Measurements from ENCODE around the gene ITIH3. TPM values are rescaled to one million over a fixed set of nuclear protein-coding genes. Genes with fewer than 3 reads are reported as not detected.

The ITIH3 gene
- total RNA-seq, 1 donor from 2014 or later, result 0.16 TPM

DNA sequence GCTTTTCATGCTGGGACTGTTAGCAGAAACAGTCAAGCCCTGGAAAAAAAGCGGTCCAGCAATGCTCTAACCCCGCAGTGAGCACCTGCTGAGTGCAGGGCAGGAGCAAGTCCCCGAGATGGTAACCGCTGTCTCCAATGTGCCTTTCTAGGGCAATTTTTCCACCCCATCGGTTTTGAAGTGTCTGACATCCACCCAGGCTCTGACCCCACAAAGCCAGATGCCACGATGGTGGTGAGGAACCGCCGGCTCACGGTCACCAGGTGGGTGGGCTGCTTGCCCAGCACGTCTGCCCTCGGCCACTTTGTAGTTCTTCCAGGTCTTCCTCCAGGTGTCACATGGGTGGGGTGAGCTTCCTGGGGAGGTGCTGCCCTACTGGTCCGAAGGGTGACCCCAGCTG, 3.2 kb upstream of the ITIH3 start:
- FAIRE-seq, result no peak

GRCh38 chr3:52791928-52792327, 2.7 kb upstream of the ITIH3 start:
- no peak for TF ChIP-seq CTCF (IDR thresholded peaks at IDR 0.05; ENCODE audit: insufficient read depth, low read depth, low read length)
- no peak for TF ChIP-seq EZH2 (IDR thresholded peaks at IDR 0.05; ENCODE audit: insufficient read depth, low read length)
- no peak overlapping the region for H3K27ac Mint-ChIP-seq (ENCODE audit: unreplicated experiment)
- Histone ChIP-seq H2AFZ (ENCODE audit: low read depth, low read length) (no peak overlapping the region), H3K4me2 (ENCODE audit: low read length) (no peak overlapping the region), H3K79me2 (ENCODE audit: insufficient read depth, low read length) (no peaks in the 10 kb centered on the region), H3K27ac (ENCODE audit: low read depth, low read length) (no peak overlapping the region), H3K9ac (ENCODE audit: low read length) (no peak overlapping the region), H3K36me3 (ENCODE audit: insufficient read depth, low read length) (no peaks in the 10 kb centered on the region), H3K4me3 (ENCODE audit: insufficient read depth, low read depth, low read length) (no peak overlapping the region), H3K9me3 (ENCODE audit: insufficient read depth, low read depth, low read length) (no peaks in the 10 kb centered on the region), H3K27me3 (ENCODE audit: insufficient read depth, low read length) (no peaks in the 10 kb centered on the region), H4K20me1 (ENCODE audit: insufficient read depth, low read length) (no peaks in the 10 kb centered on the region), H3K4me1 (ENCODE audit: insufficient read depth, low read length) (no peaks in the 10 kb centered on the region)
- peaks cover 3% of the 10 kb centered on the region for H3K9me3 Mint-ChIP-seq (ENCODE audit: unreplicated experiment)
- no peak overlapping the region for H3K4me3 Mint-ChIP-seq (ENCODE audit: unreplicated experiment)
- peaks cover 5% of the 10 kb centered on the region for H3K4me1 Mint-ChIP-seq (ENCODE audit: low read depth, unreplicated experiment)
- peaks cover 36% of the 10 kb centered on the region for H3K27me3 Mint-ChIP-seq (ENCODE audit: low read depth, unreplicated experiment)
- H3K36me3 Mint-ChIP-seq (ENCODE audit: low read depth, unreplicated experiment), result no peaks in the 10 kb centered on the region
- FAIRE-seq (no peak), DNase-seq (ENCODE audit: low read depth) (no peak)

More for the DNA sequence above, 3.2 kb upstream of the ITIH3 start:
- Histone ChIP-seq H3K4me3 (ENCODE audit: insufficient read depth, low read depth, low read length) (no peak overlapping the region), H3K9ac (ENCODE audit: low read length) (no peak overlapping the region), H4K20me1 (ENCODE audit: insufficient read depth, low read length) (no peaks in the 10 kb centered on the region), H3K4me1 (ENCODE audit: insufficient read depth, low read length) (no peaks in the 10 kb centered on the region), H3K4me2 (ENCODE audit: low read length) (no peak overlapping the region), H3K36me3 (ENCODE audit: insufficient read depth, low read length) (no peaks in the 10 kb centered on the region), H2AFZ (ENCODE audit: low read depth, low read length) (no peak overlapping the region), H3K79me2 (ENCODE audit: insufficient read depth, low read length) (no peaks in the 10 kb centered on the region), H3K27ac (ENCODE audit: low read depth, low read length) (no peak overlapping the region), H3K9me3 (ENCODE audit: insufficient read depth, low read depth, low read length) (no peaks in the 10 kb centered on the region), H3K27me3 (ENCODE audit: insufficient read depth, low read length) (no peaks in the 10 kb centered on the region)
- Mint-ChIP-seq H3K4me1 (ENCODE audit: low read depth, unreplicated experiment) (peaks cover 5% of the 10 kb centered on the region), H3K9me3 (ENCODE audit: unreplicated experiment) (peaks cover under 1% of the 10 kb centered on the region), H3K36me3 (ENCODE audit: low read depth, unreplicated experiment) (no peaks in the 10 kb centered on the region), H3K27ac (ENCODE audit: unreplicated experiment) (no peak overlapping the region), H3K4me3 (ENCODE audit: unreplicated experiment) (no peak overlapping the region), H3K27me3 (ENCODE audit: low read depth, unreplicated experiment) (peaks cover 36% of the 10 kb centered on the region)
- TF ChIP-seq CTCF (IDR thresholded peaks at IDR 0.05; ENCODE audit: insufficient read depth, low read depth, low read length) (no peak), EZH2 (IDR thresholded peaks at IDR 0.05; ENCODE audit: insufficient read depth, low read length) (no peak)
- no peak for DNase-seq (ENCODE audit: low read depth)

GRCh38 chr3:52792413-52792812, 2.2 kb upstream of the ITIH3 start:
- no peak for TF ChIP-seq CTCF (IDR thresholded peaks at IDR 0.05; ENCODE audit: insufficient read depth, low read depth, low read length)
- no peak for TF ChIP-seq EZH2 (IDR thresholded peaks at IDR 0.05; ENCODE audit: insufficient read depth, low read length)
- FAIRE-seq, result no peak
- H3K36me3 Mint-ChIP-seq (ENCODE audit: low read depth, unreplicated experiment), result no peaks in the 10 kb centered on the region

More at GRCh38 chr3:52792413-52792812, 2.2 kb upstream of the ITIH3 start:
- H3K9ac ChIP-seq (ENCODE audit: low read length), result no peak overlapping the region
- no peaks in the 10 kb centered on the region for H3K4me1 ChIP-seq (ENCODE audit: insufficient read depth, low read length)
- no peaks in the 10 kb centered on the region for H3K9me3 ChIP-seq (ENCODE audit: insufficient read depth, low read depth, low read length)
- no peak overlapping the region for H2AFZ ChIP-seq (ENCODE audit: low read depth, low read length)
- Mint-ChIP-seq H3K27ac (ENCODE audit: unreplicated experiment) (no peak overlapping the region), H3K27me3 (ENCODE audit: low read depth, unreplicated experiment) (peaks cover 32% of the 10 kb centered on the region), H3K4me1 (ENCODE audit: low read depth, unreplicated experiment) (peaks cover 5% of the 10 kb centered on the region), H3K4me3 (ENCODE audit: unreplicated experiment) (no peak overlapping the region), H3K9me3 (ENCODE audit: unreplicated experiment) (peaks cover 3% of the 10 kb centered on the region)
- H3K79me2 ChIP-seq (ENCODE audit: insufficient read depth, low read length), result no peaks in the 10 kb centered on the region
- no peaks in the 10 kb centered on the region for H4K20me1 ChIP-seq (ENCODE audit: insufficient read depth, low read length)
- DNase-seq (ENCODE audit: low read depth), result no peak
- H3K27me3 ChIP-seq (ENCODE audit: insufficient read depth, low read length), result no peaks in the 10 kb centered on the region
- no peak overlapping the region for H3K27ac ChIP-seq (ENCODE audit: low read depth, low read length)
- no peak overlapping the region for H3K4me2 ChIP-seq (ENCODE audit: low read length)
- H3K36me3 ChIP-seq (ENCODE audit: insufficient read depth, low read length), result no peaks in the 10 kb centered on the region
- no peak overlapping the region for H3K4me3 ChIP-seq (ENCODE audit: insufficient read depth, low read depth, low read length)
